Stimulated activated CD8-positive, alpha-beta memory T cell treated with anti-CD3 and anti-CD28 coated beads, Interleukin-7, amount 100 ng/mL, for 48 hours (primary cell): ENCODE data around the gene SLC35A5.

Source experiments
- DNase-seq, 2 donors: peaks; one replicate each; pipeline ENCODE4 v3.0.0-alpha.2; 2020; ENCODE audit warnings: low read depth in 1 of 2; ENCODE audit errors: extremely low read depth in 1 of 2

The SLC35A5 gene

DNA sequence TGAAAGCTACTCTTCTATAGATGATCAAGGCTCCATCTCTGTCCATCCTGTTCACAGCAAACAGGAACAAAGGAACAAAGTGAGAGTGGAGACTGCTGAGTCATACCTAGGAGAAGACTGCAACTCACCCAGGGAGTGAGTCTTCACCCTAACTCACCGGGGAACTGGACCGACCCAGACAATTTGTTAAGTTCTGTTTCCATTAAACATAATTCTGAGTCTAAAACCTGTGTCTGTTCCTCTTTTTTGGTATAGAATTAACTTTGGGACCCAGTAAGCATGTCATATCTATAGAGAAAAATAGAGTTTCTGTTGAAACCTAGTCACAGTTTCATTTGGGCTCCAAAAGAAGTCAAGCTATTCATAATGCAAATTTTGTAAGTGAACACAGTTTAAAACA is 57.5 kb downstream of the SLC35A5 start:
- no peak for DNase-seq

DNA sequence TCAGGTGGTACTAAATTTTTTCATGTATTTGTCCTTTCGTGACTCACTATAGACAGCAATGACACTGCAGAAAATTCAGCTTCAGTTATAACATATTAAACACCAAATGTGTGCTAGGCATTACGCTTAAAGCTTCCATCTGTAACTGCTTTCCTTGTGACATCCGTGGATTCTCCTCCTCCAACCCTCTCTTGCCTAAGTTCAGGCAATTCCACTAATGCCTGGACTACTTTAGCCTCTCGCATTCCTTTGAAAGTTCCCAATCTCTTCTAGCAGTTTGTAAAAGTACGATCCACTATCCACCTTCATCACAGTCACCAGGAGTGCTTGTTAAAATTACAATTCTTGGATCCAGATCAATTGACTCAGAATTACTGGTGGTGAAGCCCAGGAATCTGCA is 61.4 kb downstream of the SLC35A5 start:
- DNase-seq, result no peak

- DNase-seq, result no peak
These were observed 61.9 kb downstream of the SLC35A5 start for GRCh38 chr3:112623717-112624116.

DNA sequence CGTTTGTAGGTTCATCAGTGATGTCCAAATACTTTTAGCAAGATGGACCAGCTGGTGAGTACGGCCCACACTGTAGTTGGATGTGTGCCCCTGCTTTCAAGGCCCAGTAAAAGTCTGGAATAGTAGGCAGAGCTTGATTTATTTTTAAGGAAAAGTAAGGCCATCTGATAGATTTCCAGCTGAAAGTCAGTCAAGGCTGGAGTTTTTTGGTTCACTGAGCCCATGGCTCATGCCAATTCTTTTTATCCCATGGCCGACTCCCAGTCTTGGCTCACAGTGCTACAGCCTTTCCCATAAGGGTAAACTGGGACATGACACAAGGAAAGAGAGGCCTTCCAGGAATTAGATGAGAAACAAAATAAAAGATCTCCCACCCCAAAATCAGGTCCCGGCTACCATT is 65.6 kb downstream of the SLC35A5 start:
- no peak for DNase-seq

DNA sequence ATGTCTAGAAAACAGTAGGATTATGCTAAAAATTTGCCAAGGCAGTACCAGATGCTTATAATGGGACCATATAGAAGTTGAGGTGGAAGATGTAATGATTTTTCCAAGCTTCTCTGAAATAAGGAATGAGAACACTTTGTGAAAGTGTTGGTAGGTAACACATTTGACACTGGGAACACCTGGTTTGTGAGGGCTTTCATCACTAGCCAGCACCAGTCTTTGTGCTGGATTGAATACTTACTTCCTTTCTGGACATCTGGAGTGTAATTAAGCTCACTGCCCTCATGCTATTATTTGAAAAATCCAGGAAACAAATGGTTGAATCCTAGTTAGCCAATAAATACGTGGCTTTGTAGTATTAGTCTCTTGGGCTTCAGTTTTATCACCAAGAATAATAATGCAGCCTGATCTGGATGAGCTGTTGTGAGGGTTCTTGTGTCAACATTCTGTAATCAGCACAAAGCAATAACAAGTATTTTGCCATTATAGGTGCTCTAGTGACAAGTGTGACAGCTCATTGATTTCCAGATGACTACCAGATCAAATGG is 66.1 kb downstream of the SLC35A5 start:
- DNase-seq, result no peak

GRCh38 chr3:112629425-112629824 is 67.6 kb downstream of the SLC35A5 start:
- no peak for DNase-seq

GRCh38 chr3:112631257-112631656 is 69.4 kb downstream of the SLC35A5 start:
- no peak for DNase-seq

DNA sequence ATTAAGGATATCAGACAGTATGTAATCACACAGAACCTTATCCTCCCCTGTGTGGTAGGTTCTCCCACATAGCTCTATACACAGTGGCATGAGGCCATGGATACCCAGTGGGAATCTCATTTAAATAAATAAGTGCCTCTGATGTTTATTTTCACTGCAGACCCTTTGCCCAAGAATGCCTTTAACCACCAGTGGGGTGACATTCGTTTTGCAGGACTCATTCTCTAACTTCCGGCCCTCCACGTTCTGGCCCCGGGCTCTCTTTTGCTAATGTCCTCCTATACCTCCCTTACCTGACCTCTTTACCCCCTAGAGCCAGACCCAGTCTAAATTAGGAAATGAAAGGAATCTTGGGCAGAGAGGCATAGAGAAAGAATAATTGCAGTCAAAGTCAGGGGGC is 70.8 kb downstream of the SLC35A5 start:
- no peak for DNase-seq

- no peak for DNase-seq
These were observed 71.3 kb downstream of the SLC35A5 start for GRCh38 chr3:112633191-112633590.

DNA sequence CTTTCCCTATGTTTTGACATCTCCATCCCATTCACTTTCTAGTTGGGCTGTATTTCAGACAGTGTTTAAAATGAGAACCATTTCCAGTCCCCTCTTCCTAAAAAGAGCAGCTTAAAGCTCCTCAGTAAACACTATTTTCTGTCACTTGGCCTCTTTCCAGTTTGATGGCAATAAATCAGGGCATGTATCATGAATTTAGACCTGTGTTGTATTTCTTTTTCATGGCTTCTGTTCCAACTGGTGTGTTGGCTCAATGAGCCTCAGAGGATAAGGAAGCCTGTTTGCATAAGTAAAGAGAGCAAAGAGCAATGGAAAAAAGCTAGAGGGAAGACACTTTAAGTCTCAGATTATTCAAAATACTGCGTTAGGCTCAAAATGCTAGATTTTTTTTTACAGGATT is 71.9 kb downstream of the SLC35A5 start:
- DNase-seq, result no peak

DNA sequence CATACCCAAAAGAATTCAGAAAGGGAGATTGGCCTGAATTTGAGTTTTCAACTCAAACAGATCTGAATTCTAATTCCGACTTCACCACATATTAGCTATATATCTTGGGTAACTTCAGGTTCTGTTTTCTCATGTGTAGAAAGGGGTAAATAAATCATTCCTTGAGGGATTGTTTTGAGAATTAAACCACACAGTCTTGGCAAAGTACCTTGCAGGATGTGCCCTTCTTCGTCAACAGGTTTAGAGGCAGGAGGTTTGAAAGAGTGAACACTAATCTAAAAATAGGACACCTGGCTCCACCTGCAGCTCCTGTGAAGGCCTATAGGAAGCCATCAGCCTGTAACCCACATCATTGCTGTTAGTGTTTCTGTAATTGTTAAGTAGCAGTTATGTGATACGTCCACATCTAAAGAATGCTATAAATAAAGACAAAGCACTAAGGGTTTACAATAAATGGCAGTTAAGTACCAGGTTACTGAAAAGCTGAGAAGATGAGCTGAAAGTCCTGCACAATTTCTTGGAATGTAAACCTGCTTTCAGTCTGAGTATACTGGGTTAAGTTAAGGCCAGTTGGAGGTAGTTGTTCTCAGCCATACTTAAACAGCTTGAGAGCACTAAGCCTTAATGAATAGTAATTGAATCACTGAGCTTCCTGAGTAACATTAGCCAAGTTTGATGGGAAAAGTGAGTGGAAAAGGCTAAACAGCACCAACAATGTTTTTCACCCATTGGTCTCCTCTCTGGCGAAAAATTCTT is 73.1 kb downstream of the SLC35A5 start:
- no peak for DNase-seq
